ENCODE results near the gene TGFB1. TPM values are rescaled to one million over a fixed set of nuclear protein-coding genes. Genes with fewer than 3 reads are reported as not detected.
A peak's percentile ranks its signal among the peaks of the same experiment; 100 is the strongest.

TGFB1 gene
- total and polyA plus RNA-seq, 9 of the 15 experiments (the other 6 are each of a cell fraction or from before 2014, with no cell fraction given) = 0.24 to 159 (median 17.2) TPM

DNA sequence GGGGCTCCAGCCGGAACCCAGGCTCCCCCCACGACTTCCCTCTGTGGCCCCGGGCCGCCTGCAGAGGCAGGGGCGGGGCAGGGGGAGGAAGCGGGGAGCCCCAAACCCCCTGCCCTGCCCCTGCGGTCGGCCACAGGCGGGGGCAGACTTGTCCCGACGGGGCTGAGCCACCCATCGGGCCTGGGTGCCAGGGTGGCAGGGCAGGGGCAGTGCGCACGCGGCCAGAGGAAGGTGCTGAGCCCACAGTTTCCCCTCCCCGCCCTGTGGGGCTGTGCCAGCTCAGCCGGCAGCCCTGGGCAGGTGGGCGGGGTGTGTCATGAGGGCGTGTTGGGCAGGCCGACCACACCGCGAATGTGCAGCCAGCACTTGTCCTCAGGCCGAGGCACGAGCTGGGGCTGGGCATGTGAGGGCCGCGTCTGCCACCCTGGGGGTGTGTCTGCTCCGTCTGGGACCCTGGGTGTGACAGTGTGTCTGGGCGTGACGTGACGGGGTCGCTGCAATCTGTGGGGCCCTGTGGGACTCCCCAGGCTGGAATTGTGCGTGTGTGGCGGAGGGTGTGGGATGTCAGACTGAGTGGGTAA, 26.1 kb downstream of the TGFB1 start (continued):
- TF ChIP-seq TAF15 (IDR thresholded peaks at IDR 0.05; ENCODE audit: low read depth, low read length) (no peak), POLR2H (tag; IDR thresholded peaks at IDR 0.05; ENCODE audit: low read depth) (no peak), BCOR (IDR thresholded peaks at IDR 0.05) (no peak), HLTF (IDR thresholded peaks at IDR 0.05) (no peak), ZNF217 (CRISPR knock-in tag; IDR thresholded peaks at IDR 0.05) (no peak), ZNF830 (CRISPR knock-in tag; IDR thresholded peaks at IDR 0.05) (no peak), PHF21A (IDR thresholded peaks at IDR 0.05; ENCODE audit: borderline replicate concordance, low read depth) (no peak), MTA3 (IDR thresholded peaks at IDR 0.05; ENCODE audit: borderline replicate concordance) (no peak), CBX5 (IDR thresholded peaks at IDR 0.05; ENCODE audit: borderline replicate concordance, low read depth) (no peak), HDAC3 (IDR thresholded peaks at IDR 0.05; ENCODE audit: borderline replicate concordance, partially characterized antibody) (no peak), C11orf30 (IDR thresholded peaks at IDR 0.05; ENCODE audit: low read depth) (no peak), PHF8 (IDR thresholded peaks at IDR 0.05; ENCODE audit: borderline replicate concordance, low read length) (no peak), DMBX1 (CRISPR knock-in tag; IDR thresholded peaks at IDR 0.05; ENCODE audit: borderline replicate concordance) (no peak), FIP1L1 (IDR thresholded peaks at IDR 0.05; ENCODE audit: low read depth, low read length, poor library complexity, severe bottlenecking) (peak; percentile 25), VEZF1 (CRISPR knock-in tag; IDR thresholded peaks at IDR 0.05) (peak; percentile 68; the same call in 1 of the 2 replicates), JUND (IDR thresholded peaks at IDR 0.05; ENCODE audit: borderline replicate concordance, low read depth, low read length) (no peak), JUND (tag; IDR thresholded peaks at IDR 0.05; ENCODE audit: borderline replicate concordance, low read depth, low read length) (no peak), ELK3 (CRISPR knock-in tag; IDR thresholded peaks at IDR 0.05) (no peak)
- TF ChIP-seq, protein P1, sequence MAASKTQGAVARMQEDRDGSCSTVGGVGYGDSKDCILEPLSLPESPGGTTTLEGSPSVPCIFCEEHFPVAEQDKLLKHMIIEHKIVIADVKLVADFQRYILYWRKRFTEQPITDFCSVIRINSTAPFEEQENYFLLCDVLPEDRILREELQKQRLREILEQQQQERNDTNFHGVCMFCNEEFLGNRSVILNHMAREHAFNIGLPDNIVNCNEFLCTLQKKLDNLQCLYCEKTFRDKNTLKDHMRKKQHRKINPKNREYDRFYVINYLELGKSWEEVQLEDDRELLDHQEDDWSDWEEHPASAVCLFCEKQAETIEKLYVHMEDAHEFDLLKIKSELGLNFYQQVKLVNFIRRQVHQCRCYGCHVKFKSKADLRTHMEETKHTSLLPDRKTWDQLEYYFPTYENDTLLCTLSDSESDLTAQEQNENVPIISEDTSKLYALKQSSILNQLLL (CRISPR knock-in tag; IDR thresholded peaks at IDR 0.05; ENCODE audit: borderline replicate concordance) = no peak
- TF ChIP-seq, protein P2, sequence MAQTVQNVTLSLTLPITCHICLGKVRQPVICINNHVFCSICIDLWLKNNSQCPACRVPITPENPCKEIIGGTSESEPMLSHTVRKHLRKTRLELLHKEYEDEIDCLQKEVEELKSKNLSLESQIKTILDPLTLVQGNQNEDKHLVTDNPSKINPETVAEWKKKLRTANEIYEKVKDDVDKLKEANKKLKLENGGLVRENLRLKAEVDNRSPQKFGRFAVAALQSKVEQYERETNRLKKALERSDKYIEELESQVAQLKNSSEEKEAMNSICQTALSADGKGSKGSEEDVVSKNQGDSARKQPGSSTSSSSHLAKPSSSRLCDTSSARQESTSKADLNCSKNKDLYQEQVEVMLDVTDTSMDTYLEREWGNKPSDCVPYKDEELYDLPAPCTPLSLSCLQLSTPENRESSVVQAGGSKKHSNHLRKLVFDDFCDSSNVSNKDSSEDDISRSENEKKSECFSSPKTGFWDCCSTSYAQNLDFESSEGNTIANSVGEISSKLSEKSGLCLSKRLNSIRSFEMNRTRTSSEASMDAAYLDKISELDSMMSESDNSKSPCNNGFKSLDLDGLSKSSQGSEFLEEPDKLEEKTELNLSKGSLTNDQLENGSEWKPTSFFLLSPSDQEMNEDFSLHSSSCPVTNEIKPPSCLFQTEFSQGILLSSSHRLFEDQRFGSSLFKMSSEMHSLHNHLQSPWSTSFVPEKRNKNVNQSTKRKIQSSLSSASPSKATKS (CRISPR knock-in tag; IDR thresholded peaks at IDR 0.05) = no peak
- TF ChIP-seq, protein P3, sequence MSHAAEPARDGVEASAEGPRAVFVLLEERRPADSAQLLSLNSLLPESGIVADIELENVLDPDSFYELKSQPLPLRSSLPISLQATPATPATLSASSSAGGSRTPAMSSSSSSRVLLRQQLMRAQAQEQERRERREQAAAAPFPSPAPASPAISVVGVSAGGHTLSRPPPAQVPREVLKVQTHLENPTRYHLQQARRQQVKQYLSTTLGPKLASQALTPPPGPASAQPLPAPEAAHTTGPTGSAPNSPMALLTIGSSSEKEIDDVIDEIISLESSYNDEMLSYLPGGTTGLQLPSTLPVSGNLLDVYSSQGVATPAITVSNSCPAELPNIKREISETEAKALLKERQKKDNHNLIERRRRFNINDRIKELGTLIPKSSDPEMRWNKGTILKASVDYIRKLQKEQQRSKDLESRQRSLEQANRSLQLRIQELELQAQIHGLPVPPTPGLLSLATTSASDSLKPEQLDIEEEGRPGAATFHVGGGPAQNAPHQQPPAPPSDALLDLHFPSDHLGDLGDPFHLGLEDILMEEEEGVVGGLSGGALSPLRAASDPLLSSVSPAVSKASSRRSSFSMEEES (CRISPR knock-in tag; IDR thresholded peaks at IDR 0.05) = no peak
